LNCaP clone FGC (cell line): ENCODE results near the gene TTLL13.

Experiments used
- DNase-seq: peaks from one replicate; pipeline ENCODE4 v3.0.0-alpha.2; 2011; ENCODE audit warnings: low read depth
- H3K4me3 ChIP-seq: 2 replicates; pipeline ENCODE4 v1.5.1; 2011; ENCODE audit warnings: mild to moderate bottlenecking, low read depth, low read length, control low read depth
- CTCF ChIP-seq: IDR thresholded peaks from 2 replicates; pipeline ENCODE4 v1.5.1; 2012; ENCODE audit warnings: mild to moderate bottlenecking; ENCODE audit not compliant: control insufficient read depth, insufficient read depth; ENCODE audit errors: extremely low read depth

The TTLL13 gene

GRCh38 chr15:90203922-90204321, 45.4 kb upstream of the TTLL13 start:
- no peak overlapping the region for H3K4me3 ChIP-seq
- DNase-seq, result no peak
- no peak for TF ChIP-seq CTCF

- DNase-seq, result no peak
- H3K4me3 ChIP-seq, result no peak overlapping the region
- no peak for TF ChIP-seq CTCF
Measured at GRCh38 chr15:90205050-90205848, 44.1 kb upstream of the TTLL13 start.

DNA sequence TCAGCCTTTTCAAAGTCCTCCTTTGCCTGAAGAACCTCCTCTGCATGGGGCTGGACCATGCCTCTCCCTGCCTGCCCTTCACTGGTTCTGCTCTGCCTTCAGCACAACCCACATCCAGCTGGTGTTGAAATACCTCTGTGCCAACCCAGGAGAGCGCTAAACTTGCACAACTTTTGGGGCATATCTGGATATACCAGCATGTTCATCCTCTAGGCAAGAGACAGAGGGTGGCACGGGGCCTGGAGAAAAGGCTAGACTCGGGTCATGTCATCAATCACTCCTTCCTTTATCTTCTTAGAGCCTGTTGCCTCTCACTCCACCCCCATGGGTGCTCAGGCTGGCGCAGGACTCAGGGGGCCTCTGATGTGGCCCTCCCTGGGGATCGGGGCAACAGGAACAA, 43.5 kb upstream of the TTLL13 start:
- no peak for DNase-seq
- no peak overlapping the region for H3K4me3 ChIP-seq
- TF ChIP-seq CTCF, result no peak

DNA sequence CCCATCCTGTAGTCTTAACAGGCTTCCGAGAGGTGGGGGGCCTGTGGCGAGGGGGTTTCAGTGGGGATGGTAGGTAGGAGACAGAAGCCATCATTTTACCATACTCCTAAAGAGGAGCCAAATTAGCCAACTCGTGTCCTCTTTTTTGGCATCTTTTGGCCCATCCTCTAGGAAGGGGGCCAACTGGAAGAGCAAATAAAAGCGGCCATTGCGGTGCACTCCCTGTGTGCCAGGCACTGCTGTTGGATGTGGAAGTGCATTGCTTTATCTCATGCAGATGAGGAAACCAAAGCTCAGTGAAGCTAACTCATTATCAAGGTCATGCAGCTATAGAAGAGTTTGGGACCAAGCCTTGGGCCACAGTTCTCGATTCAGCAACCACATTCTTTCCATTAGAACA, 42.1 kb upstream of the TTLL13 start:
- no peak for TF ChIP-seq CTCF
- no peak for DNase-seq

GRCh38 chr15:90208356-90208755, 41.0 kb upstream of the TTLL13 start:
- H3K4me3 ChIP-seq, result no peak overlapping the region
- TF ChIP-seq CTCF, result no peak
- DNase-seq, result no peak

More for the DNA sequence above, 42.1 kb upstream of the TTLL13 start:
- H3K4me3 ChIP-seq, result no peak overlapping the region

DNA sequence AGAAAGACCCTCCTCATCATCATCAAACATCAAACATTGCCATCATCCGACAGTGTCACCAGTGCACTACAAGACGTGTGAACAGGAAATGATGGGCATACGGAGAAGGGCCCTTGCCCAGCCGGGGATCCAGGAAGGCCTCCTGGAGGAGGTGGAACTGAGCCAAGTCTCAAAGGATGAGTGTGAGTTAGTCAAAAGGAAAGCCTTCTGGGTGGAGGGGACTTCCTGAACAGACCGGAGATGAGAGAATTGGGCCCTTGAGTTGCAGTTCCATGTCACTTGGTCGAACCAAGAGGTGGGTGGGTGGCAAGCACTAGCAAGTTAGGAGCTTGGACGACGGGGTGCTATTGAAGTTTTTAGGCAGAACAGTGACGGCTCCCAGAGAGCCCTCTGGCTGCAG, 39.8 kb upstream of the TTLL13 start:
- TF ChIP-seq CTCF, result no peak
- no peak for DNase-seq
- H3K4me3 ChIP-seq, result no peak overlapping the region

DNA sequence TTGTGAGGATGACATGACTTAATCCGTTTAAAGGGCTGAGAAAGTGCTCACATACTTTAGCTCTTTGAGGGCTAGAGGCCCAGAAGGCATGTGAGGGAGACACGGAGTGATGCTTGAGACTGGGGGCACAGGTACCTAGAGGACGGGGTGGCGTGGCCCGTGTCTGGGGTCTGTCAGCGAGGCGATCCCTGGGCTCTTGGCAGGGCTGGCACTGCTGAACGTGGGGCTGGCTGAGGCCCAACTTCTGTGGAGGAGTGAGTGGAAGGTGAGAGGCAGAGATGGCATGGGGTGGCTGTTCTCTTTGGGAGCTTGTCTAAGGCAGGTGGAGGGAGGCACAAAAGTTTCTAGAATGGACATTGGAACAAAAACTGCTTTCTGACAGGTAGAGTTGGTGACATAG, 38.8 kb upstream of the TTLL13 start:
- no peak for TF ChIP-seq CTCF
- H3K4me3 ChIP-seq, result no peak overlapping the region
- no peak for DNase-seq
